Measurements from ENCODE around the gene MIPOL1.

- no peak for TF ChIP-seq FOXK2 (conservative IDR thresholded peaks at IDR 0.05 in 1 of 2, IDR thresholded peaks at IDR 0.05 in 1 of 2; ENCODE audit: low read depth in 2 of 2)
- no peak for TF ChIP-seq FOXA3 (CRISPR knock-in tag; conservative IDR thresholded peaks at IDR 0.05 in 1 of 2, IDR thresholded peaks at IDR 0.05 in 1 of 2)
- no peak for TF ChIP-seq YY1 (IDR thresholded peaks at IDR 0.05; ENCODE audit: borderline replicate concordance in 1 of 3, control insufficient read depth in 1 of 3, extremely low read depth in 1 of 3, insufficient read depth in 3 of 3, insufficient read length in 1 of 3, insufficient replicate concordance in 2 of 3, low read depth in 1 of 3, low read length in 2 of 3)
- TF ChIP-seq, protein P1, sequence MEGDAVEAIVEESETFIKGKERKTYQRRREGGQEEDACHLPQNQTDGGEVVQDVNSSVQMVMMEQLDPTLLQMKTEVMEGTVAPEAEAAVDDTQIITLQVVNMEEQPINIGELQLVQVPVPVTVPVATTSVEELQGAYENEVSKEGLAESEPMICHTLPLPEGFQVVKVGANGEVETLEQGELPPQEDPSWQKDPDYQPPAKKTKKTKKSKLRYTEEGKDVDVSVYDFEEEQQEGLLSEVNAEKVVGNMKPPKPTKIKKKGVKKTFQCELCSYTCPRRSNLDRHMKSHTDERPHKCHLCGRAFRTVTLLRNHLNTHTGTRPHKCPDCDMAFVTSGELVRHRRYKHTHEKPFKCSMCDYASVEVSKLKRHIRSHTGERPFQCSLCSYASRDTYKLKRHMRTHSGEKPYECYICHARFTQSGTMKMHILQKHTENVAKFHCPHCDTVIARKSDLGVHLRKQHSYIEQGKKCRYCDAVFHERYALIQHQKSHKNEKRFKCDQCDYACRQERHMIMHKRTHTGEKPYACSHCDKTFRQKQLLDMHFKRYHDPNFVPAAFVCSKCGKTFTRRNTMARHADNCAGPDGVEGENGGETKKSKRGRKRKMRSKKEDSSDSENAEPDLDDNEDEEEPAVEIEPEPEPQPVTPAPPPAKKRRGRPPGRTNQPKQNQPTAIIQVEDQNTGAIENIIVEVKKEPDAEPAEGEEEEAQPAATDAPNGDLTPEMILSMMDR (IDR thresholded peaks at IDR 0.05 in 2 of 3, conservative IDR thresholded peaks at IDR 0.05 in 1 of 3; ENCODE audit: insufficient read depth in 2 of 3, low read depth in 1 of 3, low read length in 3 of 3) = no peak
Observed at GRCh38 chr14:37491076-37491475, 293.3 kb downstream of the MIPOL1 start.

Measured in K562 (cell line).